WTC11 (cell line): ENCODE measurements around the gene RBBP6. TPM values are rescaled to one million over a fixed set of nuclear protein-coding genes. Genes with fewer than 3 reads are reported as not detected.

Experiments
- ATAC-seq: fragments of 200-7000 bp; cut with Tn5 transposase; 2 replicates; pipeline ENCODE4 v1.10.0; 2021; ENCODE audit warnings: mild to moderate bottlenecking, moderate library complexity
- CTCF ChIA-PET: fragments of 300-600 bp; sonication (Branson Sonifier 250); formaldehyde crosslinking; loops from one replicate; lab custom pipeline; 2021; ENCODE audit warnings: antibody characterized with exemption; lab: Charles Lee
- POLR2A ChIA-PET: fragments of 350-600 bp; sonication (Branson Sonifier 250); formaldehyde crosslinking; loops from one replicate; lab custom pipeline; 2021; ENCODE audit warnings: antibody characterized with exemption; lab: Charles Lee
- DNase-seq: peaks from one replicate; pipeline ENCODE4 v3.0.0; 2021; ENCODE audit warnings: low spot score
- H3K27ac Mint-ChIP-seq: 2 replicates; pipeline ENCODE4 v1.8.0; 2021; ENCODE audit warnings: mixed read lengths
- H3K27me3 Mint-ChIP-seq: 2 replicates; pipeline ENCODE4 v1.8.0; 2021; ENCODE audit warnings: low read depth, mild to moderate bottlenecking, moderate library complexity, mixed read lengths
- H3K36me3 Mint-ChIP-seq: 2 replicates; pipeline ENCODE4 v1.8.0; 2021; ENCODE audit warnings: mixed read lengths
- H3K4me1 Mint-ChIP-seq: 2 replicates; pipeline ENCODE4 v1.8.0; 2022; ENCODE audit warnings: mixed read lengths
- H3K4me3 Mint-ChIP-seq: 2 replicates; pipeline ENCODE4 v1.8.0; 2021; ENCODE audit warnings: mild to moderate bottlenecking, moderate library complexity, mixed read lengths
- H3K9me3 Mint-ChIP-seq: 2 replicates; pipeline ENCODE4 v1.8.0; 2021; ENCODE audit warnings: mixed read lengths
- CREM ChIP-seq: sonication (generic); formaldehyde crosslinking; IDR thresholded peaks from 2 replicates; pipeline ENCODE4 v1.8.1; 2022; ENCODE audit warnings: mild to moderate bottlenecking, missing genetic modification reagents, moderate library complexity
- ELF4 ChIP-seq: sonication (generic); formaldehyde crosslinking; IDR thresholded peaks from 2 replicates; pipeline ENCODE4 v1.8.1; 2022; ENCODE audit warnings: low read depth, mild to moderate bottlenecking, moderate library complexity, missing genetic modification reagents
- FOXJ3 ChIP-seq: sonication (generic); formaldehyde crosslinking; IDR thresholded peaks from 2 replicates; pipeline ENCODE4 v1.9.0; 2021; ENCODE audit warnings: missing genetic modification reagents, mild to moderate bottlenecking, borderline replicate concordance
- JUN ChIP-seq: sonication (generic); formaldehyde crosslinking; IDR thresholded peaks from 2 replicates; pipeline ENCODE4 v1.8.0; 2023; ENCODE audit warnings: mild to moderate bottlenecking, missing genetic modification reagents
- NFATC4 ChIP-seq: fragments of 250-450 bp; sonication (Bioruptor Pico); IDR thresholded peaks from 2 replicates; pipeline ENCODE4 v1.9.0; 2021; ENCODE audit warnings: mild to moderate bottlenecking
- NFE2L1 ChIP-seq: sonication (generic); formaldehyde crosslinking; IDR thresholded peaks from 2 replicates; pipeline ENCODE4 v1.8.1; 2023; ENCODE audit warnings: missing genetic modification reagents
- NFYB ChIP-seq: sonication (generic); formaldehyde crosslinking; conservative IDR thresholded peaks from 2 replicates; pipeline ENCODE4 v1.8.0; 2022; ENCODE audit warnings: low read depth, missing genetic modification reagents
- RELA ChIP-seq: sonication (generic); formaldehyde crosslinking; IDR thresholded peaks from 2 replicates; pipeline ENCODE4 v1.8.1; 2022; ENCODE audit warnings: missing genetic modification reagents, mild to moderate bottlenecking, borderline replicate concordance
- SMAD4 ChIP-seq: sonication (generic); formaldehyde crosslinking; IDR thresholded peaks from 2 replicates; pipeline ENCODE4 v1.8.0; 2022; ENCODE audit warnings: mild to moderate bottlenecking, missing genetic modification reagents
- TP53 ChIP-seq: sonication (generic); formaldehyde crosslinking; IDR thresholded peaks from 2 replicates; pipeline ENCODE4 v1.8.1; 2023; ENCODE audit warnings: mild to moderate bottlenecking, missing genetic modification reagents
- ZNF671 ChIP-seq: fragments of 250-450 bp; sonication (Bioruptor Pico); IDR thresholded peaks from 2 replicates; pipeline ENCODE4 v1.8.0; 2021; ENCODE audit warnings: mild to moderate bottlenecking
- total RNA-seq: library from RNA; stranded (reverse); gene quantifications from 3 replicates; pipeline ENCODE4 v1.2.3, GENCODE V29; 2021
- TF ChIP-seq, protein P1 (sequence below): sonication (generic); formaldehyde crosslinking; IDR thresholded peaks from 2 replicates; pipeline ENCODE4 v1.8.0; 2023; ENCODE audit warnings: mild to moderate bottlenecking, missing genetic modification reagents
- TF ChIP-seq, protein P2 (sequence below): sonication (generic); formaldehyde crosslinking; IDR thresholded peaks from 2 replicates; pipeline ENCODE4 v1.8.1; 2022; ENCODE audit warnings: low read depth, mild to moderate bottlenecking, moderate library complexity, missing genetic modification reagents, borderline replicate concordance
- TF ChIP-seq, protein P3 (sequence below): sonication (generic); formaldehyde crosslinking; IDR thresholded peaks from 2 replicates; pipeline ENCODE4 v1.8.0; 2022; ENCODE audit warnings: missing genetic modification reagents
- TF ChIP-seq, protein P4 (sequence below): sonication (generic); formaldehyde crosslinking; IDR thresholded peaks from 2 replicates; pipeline ENCODE4 v1.8.1; 2022; ENCODE audit warnings: mild to moderate bottlenecking, moderate library complexity, missing genetic modification reagents
- TF ChIP-seq, protein P5 (sequence below): sonication (generic); formaldehyde crosslinking; IDR thresholded peaks from 2 replicates; pipeline ENCODE4 v1.8.0; 2023; ENCODE audit warnings: missing genetic modification reagents
- TF ChIP-seq, protein P6 (sequence below): sonication (generic); formaldehyde crosslinking; conservative IDR thresholded peaks from 2 replicates; pipeline ENCODE4 v1.8.1; 2023; ENCODE audit warnings: mild to moderate bottlenecking, low read depth, missing genetic modification reagents, moderate library complexity
- TF ChIP-seq, protein P7 (sequence below): fragments of 250-450 bp; sonication (Bioruptor Pico); IDR thresholded peaks from 2 replicates; pipeline ENCODE4 v2.1.2; 2022; ENCODE audit warnings: mild to moderate bottlenecking, moderate library complexity
- TF ChIP-seq, protein P8 (sequence below): sonication (generic); formaldehyde crosslinking; IDR thresholded peaks from 2 replicates; pipeline ENCODE4 v1.8.1; 2023; ENCODE audit warnings: mild to moderate bottlenecking, moderate library complexity, missing genetic modification reagents

RBBP6 gene
- total RNA-seq, 1 experiment from 2014 or later: 62.4 TPM

DNA sequence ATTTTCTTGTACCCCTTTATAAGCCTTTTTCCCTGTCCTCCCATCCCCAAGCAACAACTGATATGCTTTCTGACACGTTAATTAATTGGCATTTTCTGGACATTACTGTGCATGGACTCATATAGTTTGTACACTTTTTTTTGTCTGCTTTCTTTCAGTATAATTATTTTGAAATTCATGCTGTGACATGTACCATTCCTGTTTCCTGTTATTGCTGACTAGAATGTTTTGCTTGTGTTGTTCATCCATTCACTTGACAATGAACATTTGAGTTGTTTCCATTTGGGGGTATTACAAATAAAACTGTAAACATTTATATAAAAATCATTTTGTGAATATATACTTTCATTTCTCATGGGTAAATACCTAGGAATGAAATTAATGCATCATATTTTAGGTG lies 50.6 kb downstream of the RBBP6 start:
- CTCF ChIA-PET: no interaction called here
- DNase-seq: no peak
- no peak overlapping the region for H3K4me3 Mint-ChIP-seq
- TF ChIP-seq, protein P1, sequence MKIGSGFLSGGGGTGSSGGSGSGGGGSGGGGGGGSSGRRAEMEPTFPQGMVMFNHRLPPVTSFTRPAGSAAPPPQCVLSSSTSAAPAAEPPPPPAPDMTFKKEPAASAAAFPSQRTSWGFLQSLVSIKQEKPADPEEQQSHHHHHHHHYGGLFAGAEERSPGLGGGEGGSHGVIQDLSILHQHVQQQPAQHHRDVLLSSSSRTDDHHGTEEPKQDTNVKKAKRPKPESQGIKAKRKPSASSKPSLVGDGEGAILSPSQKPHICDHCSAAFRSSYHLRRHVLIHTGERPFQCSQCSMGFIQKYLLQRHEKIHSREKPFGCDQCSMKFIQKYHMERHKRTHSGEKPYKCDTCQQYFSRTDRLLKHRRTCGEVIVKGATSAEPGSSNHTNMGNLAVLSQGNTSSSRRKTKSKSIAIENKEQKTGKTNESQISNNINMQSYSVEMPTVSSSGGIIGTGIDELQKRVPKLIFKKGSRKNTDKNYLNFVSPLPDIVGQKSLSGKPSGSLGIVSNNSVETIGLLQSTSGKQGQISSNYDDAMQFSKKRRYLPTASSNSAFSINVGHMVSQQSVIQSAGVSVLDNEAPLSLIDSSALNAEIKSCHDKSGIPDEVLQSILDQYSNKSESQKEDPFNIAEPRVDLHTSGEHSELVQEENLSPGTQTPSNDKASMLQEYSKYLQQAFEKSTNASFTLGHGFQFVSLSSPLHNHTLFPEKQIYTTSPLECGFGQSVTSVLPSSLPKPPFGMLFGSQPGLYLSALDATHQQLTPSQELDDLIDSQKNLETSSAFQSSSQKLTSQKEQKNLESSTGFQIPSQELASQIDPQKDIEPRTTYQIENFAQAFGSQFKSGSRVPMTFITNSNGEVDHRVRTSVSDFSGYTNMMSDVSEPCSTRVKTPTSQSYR: no peak
- TF ChIP-seq, protein P2, sequence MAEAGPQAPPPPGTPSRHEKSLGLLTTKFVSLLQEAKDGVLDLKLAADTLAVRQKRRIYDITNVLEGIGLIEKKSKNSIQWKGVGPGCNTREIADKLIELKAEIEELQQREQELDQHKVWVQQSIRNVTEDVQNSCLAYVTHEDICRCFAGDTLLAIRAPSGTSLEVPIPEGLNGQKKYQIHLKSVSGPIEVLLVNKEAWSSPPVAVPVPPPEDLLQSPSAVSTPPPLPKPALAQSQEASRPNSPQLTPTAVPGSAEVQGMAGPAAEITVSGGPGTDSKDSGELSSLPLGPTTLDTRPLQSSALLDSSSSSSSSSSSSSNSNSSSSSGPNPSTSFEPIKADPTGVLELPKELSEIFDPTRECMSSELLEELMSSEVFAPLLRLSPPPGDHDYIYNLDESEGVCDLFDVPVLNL: no peak
- TF ChIP-seq, protein P3, sequence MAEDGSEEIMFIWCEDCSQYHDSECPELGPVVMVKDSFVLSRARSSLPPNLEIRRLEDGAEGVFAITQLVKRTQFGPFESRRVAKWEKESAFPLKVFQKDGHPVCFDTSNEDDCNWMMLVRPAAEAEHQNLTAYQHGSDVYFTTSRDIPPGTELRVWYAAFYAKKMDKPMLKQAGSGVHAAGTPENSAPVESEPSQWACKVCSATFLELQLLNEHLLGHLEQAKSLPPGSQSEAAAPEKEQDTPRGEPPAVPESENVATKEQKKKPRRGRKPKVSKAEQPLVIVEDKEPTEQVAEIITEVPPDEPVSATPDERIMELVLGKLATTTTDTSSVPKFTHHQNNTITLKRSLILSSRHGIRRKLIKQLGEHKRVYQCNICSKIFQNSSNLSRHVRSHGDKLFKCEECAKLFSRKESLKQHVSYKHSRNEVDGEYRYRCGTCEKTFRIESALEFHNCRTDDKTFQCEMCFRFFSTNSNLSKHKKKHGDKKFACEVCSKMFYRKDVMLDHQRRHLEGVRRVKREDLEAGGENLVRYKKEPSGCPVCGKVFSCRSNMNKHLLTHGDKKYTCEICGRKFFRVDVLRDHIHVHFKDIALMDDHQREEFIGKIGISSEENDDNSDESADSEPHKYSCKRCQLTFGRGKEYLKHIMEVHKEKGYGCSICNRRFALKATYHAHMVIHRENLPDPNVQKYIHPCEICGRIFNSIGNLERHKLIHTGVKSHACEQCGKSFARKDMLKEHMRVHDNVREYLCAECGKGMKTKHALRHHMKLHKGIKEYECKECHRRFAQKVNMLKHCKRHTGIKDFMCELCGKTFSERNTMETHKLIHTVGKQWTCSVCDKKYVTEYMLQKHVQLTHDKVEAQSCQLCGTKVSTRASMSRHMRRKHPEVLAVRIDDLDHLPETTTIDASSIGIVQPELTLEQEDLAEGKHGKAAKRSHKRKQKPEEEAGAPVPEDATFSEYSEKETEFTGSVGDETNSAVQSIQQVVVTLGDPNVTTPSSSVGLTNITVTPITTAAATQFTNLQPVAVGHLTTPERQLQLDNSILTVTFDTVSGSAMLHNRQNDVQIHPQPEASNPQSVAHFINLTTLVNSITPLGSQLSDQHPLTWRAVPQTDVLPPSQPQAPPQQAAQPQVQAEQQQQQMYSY: no peak
- no peak for TF ChIP-seq ELF4 (CRISPR knock-in tag)
- TF ChIP-seq, protein P4, sequence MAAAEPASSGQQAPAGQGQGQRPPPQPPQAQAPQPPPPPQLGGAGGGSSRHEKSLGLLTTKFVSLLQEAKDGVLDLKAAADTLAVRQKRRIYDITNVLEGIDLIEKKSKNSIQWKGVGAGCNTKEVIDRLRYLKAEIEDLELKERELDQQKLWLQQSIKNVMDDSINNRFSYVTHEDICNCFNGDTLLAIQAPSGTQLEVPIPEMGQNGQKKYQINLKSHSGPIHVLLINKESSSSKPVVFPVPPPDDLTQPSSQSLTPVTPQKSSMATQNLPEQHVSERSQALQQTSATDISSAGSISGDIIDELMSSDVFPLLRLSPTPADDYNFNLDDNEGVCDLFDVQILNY (CRISPR knock-in tag): no peak
- TF ChIP-seq, protein P5, sequence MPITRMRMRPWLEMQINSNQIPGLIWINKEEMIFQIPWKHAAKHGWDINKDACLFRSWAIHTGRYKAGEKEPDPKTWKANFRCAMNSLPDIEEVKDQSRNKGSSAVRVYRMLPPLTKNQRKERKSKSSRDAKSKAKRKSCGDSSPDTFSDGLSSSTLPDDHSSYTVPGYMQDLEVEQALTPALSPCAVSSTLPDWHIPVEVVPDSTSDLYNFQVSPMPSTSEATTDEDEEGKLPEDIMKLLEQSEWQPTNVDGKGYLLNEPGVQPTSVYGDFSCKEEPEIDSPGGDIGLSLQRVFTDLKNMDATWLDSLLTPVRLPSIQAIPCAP (CRISPR knock-in tag): no peak
- TF ChIP-seq, protein P6, sequence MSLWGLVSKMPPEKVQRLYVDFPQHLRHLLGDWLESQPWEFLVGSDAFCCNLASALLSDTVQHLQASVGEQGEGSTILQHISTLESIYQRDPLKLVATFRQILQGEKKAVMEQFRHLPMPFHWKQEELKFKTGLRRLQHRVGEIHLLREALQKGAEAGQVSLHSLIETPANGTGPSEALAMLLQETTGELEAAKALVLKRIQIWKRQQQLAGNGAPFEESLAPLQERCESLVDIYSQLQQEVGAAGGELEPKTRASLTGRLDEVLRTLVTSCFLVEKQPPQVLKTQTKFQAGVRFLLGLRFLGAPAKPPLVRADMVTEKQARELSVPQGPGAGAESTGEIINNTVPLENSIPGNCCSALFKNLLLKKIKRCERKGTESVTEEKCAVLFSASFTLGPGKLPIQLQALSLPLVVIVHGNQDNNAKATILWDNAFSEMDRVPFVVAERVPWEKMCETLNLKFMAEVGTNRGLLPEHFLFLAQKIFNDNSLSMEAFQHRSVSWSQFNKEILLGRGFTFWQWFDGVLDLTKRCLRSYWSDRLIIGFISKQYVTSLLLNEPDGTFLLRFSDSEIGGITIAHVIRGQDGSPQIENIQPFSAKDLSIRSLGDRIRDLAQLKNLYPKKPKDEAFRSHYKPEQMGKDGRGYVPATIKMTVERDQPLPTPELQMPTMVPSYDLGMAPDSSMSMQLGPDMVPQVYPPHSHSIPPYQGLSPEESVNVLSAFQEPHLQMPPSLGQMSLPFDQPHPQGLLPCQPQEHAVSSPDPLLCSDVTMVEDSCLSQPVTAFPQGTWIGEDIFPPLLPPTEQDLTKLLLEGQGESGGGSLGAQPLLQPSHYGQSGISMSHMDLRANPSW (CRISPR knock-in tag): no peak
- no peak for TF ChIP-seq FOXJ3
- no peak for TF ChIP-seq ZNF671
- no peak for TF ChIP-seq SMAD4 (CRISPR knock-in tag)
- TF ChIP-seq, protein P7, sequence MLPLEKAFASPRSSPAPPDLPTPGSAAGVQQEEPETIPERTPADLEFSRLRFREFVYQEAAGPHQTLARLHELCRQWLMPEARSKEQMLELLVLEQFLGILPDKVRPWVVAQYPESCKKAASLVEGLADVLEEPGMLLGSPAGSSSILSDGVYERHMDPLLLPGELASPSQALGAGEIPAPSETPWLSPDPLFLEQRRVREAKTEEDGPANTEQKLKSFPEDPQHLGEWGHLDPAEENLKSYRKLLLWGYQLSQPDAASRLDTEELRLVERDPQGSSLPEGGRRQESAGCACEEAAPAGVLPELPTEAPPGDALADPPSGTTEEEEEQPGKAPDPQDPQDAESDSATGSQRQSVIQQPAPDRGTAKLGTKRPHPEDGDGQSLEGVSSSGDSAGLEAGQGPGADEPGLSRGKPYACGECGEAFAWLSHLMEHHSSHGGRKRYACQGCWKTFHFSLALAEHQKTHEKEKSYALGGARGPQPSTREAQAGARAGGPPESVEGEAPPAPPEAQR (CRISPR knock-in tag): no peak
- no peak for TF ChIP-seq JUN (CRISPR knock-in tag)
- TF ChIP-seq RELA: no peak
- no peak for TF ChIP-seq NFE2L1 (CRISPR knock-in tag)
- no peak for TF ChIP-seq NFYB (CRISPR knock-in tag)
- TF ChIP-seq TP53 (CRISPR knock-in tag): no peak
- no peak for TF ChIP-seq NFATC4 (CRISPR knock-in tag)
- TF ChIP-seq, protein P8, sequence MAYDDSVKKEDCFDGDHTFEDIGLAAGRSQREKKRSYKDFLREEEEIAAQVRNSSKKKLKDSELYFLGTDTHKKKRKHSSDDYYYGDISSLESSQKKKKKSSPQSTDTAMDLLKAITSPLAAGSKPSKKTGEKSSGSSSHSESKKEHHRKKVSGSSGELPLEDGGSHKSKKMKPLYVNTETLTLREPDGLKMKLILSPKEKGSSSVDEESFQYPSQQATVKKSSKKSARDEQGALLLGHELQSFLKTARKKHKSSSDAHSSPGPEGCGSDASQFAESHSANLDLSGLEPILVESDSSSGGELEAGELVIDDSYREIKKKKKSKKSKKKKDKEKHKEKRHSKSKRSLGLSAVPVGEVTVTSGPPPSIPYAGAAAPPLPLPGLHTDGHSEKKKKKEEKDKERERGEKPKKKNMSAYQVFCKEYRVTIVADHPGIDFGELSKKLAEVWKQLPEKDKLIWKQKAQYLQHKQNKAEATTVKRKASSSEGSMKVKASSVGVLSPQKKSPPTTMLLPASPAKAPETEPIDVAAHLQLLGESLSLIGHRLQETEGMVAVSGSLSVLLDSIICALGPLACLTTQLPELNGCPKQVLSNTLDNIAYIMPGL (CRISPR knock-in tag): no peak
- no peak for TF ChIP-seq CREM
- TF ChIP-seq, all 79 proteins: peak for 0
- POLR2A ChIA-PET: no interaction called here
- Mint-ChIP-seq H3K4me1 (peaks cover 11% of the 10 kb centered on the region), H3K36me3 (no peaks in the 10 kb centered on the region), H3K27me3 (no peaks in the 10 kb centered on the region), H3K9me3 (no peaks in the 10 kb centered on the region), H3K27ac (no peak overlapping the region)
- ATAC-seq: no peak
